Measurements from ENCODE around the gene CCNL2. TPM values are rescaled to one million over a fixed set of nuclear protein-coding genes. Genes with fewer than 3 reads are reported as not detected.
"Not testable (repeated sequence)": the region's sequence is repeated elsewhere in the genome, so short reads cannot be mapped to it uniquely, and the experiment has no call there.

Gene CCNL2
- total and polyA plus RNA-seq, 7 donors = 40.2 to 71.8 (median 52.0) TPM

GRCh38 chr1:1371364-1371745 lies 27.8 kb downstream of the CCNL2 start:
- no peak for TF ChIP-seq CTCF (IDR thresholded peaks at IDR 0.05)
- Histone ChIP-seq H3K36me3 (ENCODE audit: insufficient read depth in 1 of 2, low read depth in 1 of 2) (peaks cover 0 to 12% of the 10 kb centered on the region in 2 donors), H3K27ac (no peak overlapping the region), H3K27me3 (ENCODE audit: insufficient read depth in 3 of 3, low read length in 2 of 3) (no peaks in the 10 kb centered on the region), H3K9me3 (no peaks in the 10 kb centered on the region), H3K4me3 (no peak overlapping the region), H3K4me1 (peaks cover 32% of the 10 kb centered on the region)
- intact Hi-C loops (cut with DNase I) = no loop called here
- DNase-seq = peak in 1 of 2 donors; percentile 49
- 46 to 61% (median 47%) methylated on average over 12 of the region's 12 CpGs for WGBS, 3 donors
- ATAC-seq = no peak

- peaks cover 28% of the 10 kb centered on the region for H3K4me1 ChIP-seq
- intact Hi-C loops (cut with DNase I) = no loop called here
- TF ChIP-seq CTCF (IDR thresholded peaks at IDR 0.05) = no peak
- peaks cover 0 to 12% of the 10 kb centered on the region in 2 donors for H3K36me3 ChIP-seq (ENCODE audit: insufficient read depth in 1 of 2, low read depth in 1 of 2)
- ATAC-seq (no peak), DNase-seq (peak in 1 of 2 donors; percentile 53)
- no peak overlapping the region for H3K4me3 ChIP-seq
- H3K27me3 ChIP-seq (ENCODE audit: insufficient read depth in 3 of 3, low read length in 2 of 3) = no peaks in the 10 kb centered on the region
- no peaks in the 10 kb centered on the region for H3K9me3 ChIP-seq
- H3K27ac ChIP-seq = no peak overlapping the region
- 77 to 79% (median 78%) methylated on average over 16 of the region's 16 CpGs for WGBS, 3 donors
Observed at GRCh38 chr1:1370771-1371300, 28.3 kb downstream of the CCNL2 start.

GRCh38 chr1:1370094-1370493 lies 29.0 kb downstream of the CCNL2 start:
- peaks cover 26% of the 10 kb centered on the region for H3K4me1 ChIP-seq
- WGBS, 3 donors = 90 to 93% (median 91%) methylated on average over 14 of the region's 14 CpGs
- DNase-seq; H3K9me3 ChIP-seq; ATAC-seq; H3K27ac ChIP-seq; H3K4me3 ChIP-seq; intact Hi-C loops (cut with DNase I); H3K27me3 ChIP-seq (ENCODE audit: insufficient read depth in 3 of 3, low read length in 2 of 3): not testable (repeated sequence)
- H3K36me3 ChIP-seq (ENCODE audit: insufficient read depth in 1 of 2, low read depth in 1 of 2) = peaks cover 0 to 12% of the 10 kb centered on the region in 2 donors

GRCh38 chr1:1367315-1367714 lies 31.8 kb downstream of the CCNL2 start:
- H3K27me3 ChIP-seq (ENCODE audit: insufficient read depth in 3 of 3, low read length in 2 of 3) = no peaks in the 10 kb centered on the region
- no peak for DNase-seq
- no peaks in the 10 kb centered on the region for H3K36me3 ChIP-seq (ENCODE audit: insufficient read depth in 1 of 2, low read depth in 1 of 2)
- H3K27ac ChIP-seq = no peak overlapping the region
- WGBS, 3 donors = 94 to 97% (median 96%) methylated on average over 5 of the region's 5 CpGs
- TF ChIP-seq CTCF (IDR thresholded peaks at IDR 0.05) = no peak
- H3K4me3 ChIP-seq = no peak overlapping the region
- no peaks in the 10 kb centered on the region for H3K9me3 ChIP-seq
- peaks cover 7% of the 10 kb centered on the region for H3K4me1 ChIP-seq
- intact Hi-C loops (cut with DNase I) = no loop called here
- ATAC-seq = no peak

GRCh38 chr1:1366699-1367066 lies 32.5 kb downstream of the CCNL2 start:
- TF ChIP-seq CTCF (IDR thresholded peaks at IDR 0.05) = no peak
- ATAC-seq = no peak
- Histone ChIP-seq H3K36me3 (ENCODE audit: insufficient read depth in 1 of 2, low read depth in 1 of 2) (no peaks in the 10 kb centered on the region), H3K9me3 (no peaks in the 10 kb centered on the region), H3K27me3 (ENCODE audit: insufficient read depth in 3 of 3, low read length in 2 of 3) (peaks cover 0 to 4% (median under 1%) of the 10 kb centered on the region in 3 donors), H3K4me1 (peaks cover 1% of the 10 kb centered on the region), H3K4me3 (no peak overlapping the region), H3K27ac (no peak overlapping the region)
- intact Hi-C loops (cut with DNase I) = no loop called here
- DNase-seq = no peak
- 94 to 98% (median 97%) methylated on average over 3 of the region's 3 CpGs for WGBS, 3 donors
